Activated naive CD4-positive, alpha-beta T cell treated with anti-CD3 and anti-CD28 coated beads, Interleukin-2, amount 10 ng/mL, durations not matched to agents 7 days and 5 days (primary cell): ENCODE data around the gene EVPLL.
A peak's percentile ranks its signal among the peaks of the same experiment; 100 is the strongest.
"Not testable (repeated sequence)": the region's sequence is repeated elsewhere in the genome, so short reads cannot be mapped to it uniquely, and the experiment has no call there.

Source experiments
- CTCF ChIA-PET: fragments of 350-600 bp; sonication (Branson Sonifier 250); formaldehyde crosslinking; loops from one replicate; lab custom pipeline; 2021; ENCODE audit warnings: antibody characterized with exemption; lab: Charles Lee
- DNase-seq: peaks from one replicate; pipeline ENCODE4 v3.0.0-alpha.2; 2020
- H3K27ac Mint-ChIP-seq: one replicate; pipeline ENCODE4 v1.8.0; 2021; ENCODE audit warnings: mild to moderate bottlenecking, moderate library complexity, mixed read lengths
- H3K27me3 Mint-ChIP-seq: one replicate; pipeline ENCODE4 v1.8.0; 2021; ENCODE audit warnings: mild to moderate bottlenecking, mixed read lengths
- H3K36me3 Mint-ChIP-seq: one replicate; pipeline ENCODE4 v1.8.0; 2021; ENCODE audit warnings: mixed read lengths
- H3K4me1 Mint-ChIP-seq: one replicate; pipeline ENCODE4 v1.8.0; 2021; ENCODE audit warnings: mixed read lengths
- H3K4me3 Mint-ChIP-seq: one replicate; pipeline ENCODE4 v1.8.0; 2021; ENCODE audit warnings: mild to moderate bottlenecking, moderate library complexity, mixed read lengths
- H3K9me3 Mint-ChIP-seq: one replicate; pipeline ENCODE4 v1.8.0; 2021; ENCODE audit warnings: mixed read lengths

Gene EVPLL

GRCh38 chr17:18377437-18378204 lies at the start of gene EVPLL:
Gene EVPLL (plus strand): TSS chr17:18377778. CDS start chr17:18380938, 3,160 bp downstream.
- Mint-ChIP-seq H3K36me3 (no peaks in the 10 kb centered on the region), H3K27ac (no peak within 1 kb of the TSS), H3K4me1 (peaks cover 7% of the 10 kb centered on the region)

DNA sequence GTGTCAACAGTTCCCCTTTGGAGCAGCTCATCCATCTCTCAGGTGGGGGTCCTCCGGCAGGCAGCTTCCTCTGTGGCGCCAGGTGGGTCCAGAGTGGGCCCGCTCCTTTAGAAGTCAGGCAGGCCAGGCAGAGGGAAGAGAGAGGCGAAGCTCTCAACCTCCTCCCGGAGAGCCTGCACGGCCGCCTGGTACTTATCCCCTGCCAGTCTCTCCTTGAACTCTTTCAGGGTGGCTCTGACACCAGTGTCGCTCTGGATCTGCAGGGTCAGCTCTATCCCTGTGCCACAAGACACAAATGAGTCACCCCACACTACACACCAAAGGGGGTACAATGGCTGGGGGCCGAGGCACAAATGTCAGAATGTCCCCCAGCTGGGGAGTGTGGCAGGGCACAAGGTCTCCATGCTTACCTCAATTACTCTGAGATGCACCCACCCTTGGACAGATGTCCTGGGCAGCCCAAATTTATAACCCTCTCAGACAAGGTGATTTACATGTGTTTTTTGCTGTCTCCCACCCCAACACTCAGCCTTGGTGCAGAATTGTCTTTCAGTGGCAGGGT lies 48.9 kb upstream of the EVPLL start:
- Mint-ChIP-seq H3K4me1 (peaks cover 9% of the 10 kb centered on the region), H3K36me3 (peaks cover 37% of the 10 kb centered on the region), H3K27me3 (no peaks in the 10 kb centered on the region), H3K27ac (no peak overlapping the region), H3K4me3 (no peak overlapping the region), H3K9me3 (no peaks in the 10 kb centered on the region)
- CTCF ChIA-PET = no interaction called here
- DNase-seq = no peak

More at GRCh38 chr17:18377437-18378204, at the start of gene EVPLL:
- no peak within 1 kb of the TSS for H3K4me3 Mint-ChIP-seq
- no peak for DNase-seq
- CTCF ChIA-PET = no interaction called here
- H3K9me3 Mint-ChIP-seq = no peaks in the 10 kb centered on the region
- H3K27me3 Mint-ChIP-seq = peaks cover 46% of the 10 kb centered on the region

GRCh38 chr17:18331879-18332278 lies 45.7 kb upstream of the EVPLL start:
- Mint-ChIP-seq H3K27me3 (no peaks in the 10 kb centered on the region), H3K27ac (peak overlapping the region; percentile 35), H3K4me1 (peaks cover 9% of the 10 kb centered on the region), H3K4me3 (no peak overlapping the region), H3K36me3 (peaks cover 26% of the 10 kb centered on the region), H3K9me3 (no peaks in the 10 kb centered on the region)
- DNase-seq = no peak
- CTCF ChIA-PET = interaction anchor here (1.0 kb wide), 1 partner anchor 26 kb away, joined by 3 read pairs; no protein-coding TSS in a partner anchor

DNA sequence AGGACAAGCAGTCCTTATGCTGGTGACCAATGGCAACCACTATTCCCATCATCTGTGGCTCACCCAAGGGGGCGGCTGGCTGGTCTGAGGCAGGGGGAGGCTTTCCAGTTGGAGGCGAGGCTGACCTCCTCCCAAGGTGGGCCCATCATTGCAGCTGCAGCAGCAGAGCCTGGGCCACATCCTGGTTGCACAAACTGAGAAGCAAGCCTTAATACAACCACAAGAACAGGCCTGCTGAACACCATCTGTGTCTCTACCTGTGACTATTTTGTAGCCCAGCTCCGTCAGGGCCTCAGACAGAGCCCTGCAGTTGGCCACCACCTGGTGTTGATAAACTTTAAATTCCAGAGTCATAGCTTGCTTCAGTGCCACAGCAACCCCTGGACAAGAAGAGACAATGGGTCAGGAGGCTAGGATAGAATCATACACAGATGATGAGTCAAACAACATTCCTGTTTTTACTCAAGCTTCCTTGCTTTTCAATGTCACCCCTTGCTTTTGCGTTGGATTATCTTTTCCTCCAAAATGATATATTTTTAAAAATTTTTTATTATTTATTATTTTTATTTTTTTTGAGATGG lies 44.6 kb upstream of the EVPLL start:
- CTCF ChIA-PET = interaction anchor here (1.0 kb wide), 1 partner anchor 25 kb away, joined by 3 read pairs; no protein-coding TSS in a partner anchor
- peaks cover 9% of the 10 kb centered on the region for H3K4me1 Mint-ChIP-seq
- no peak overlapping the region for H3K4me3 Mint-ChIP-seq
- H3K27ac Mint-ChIP-seq = peak overlapping the region; percentile 45
- DNase-seq = no peak
- no peaks in the 10 kb centered on the region for H3K27me3 Mint-ChIP-seq
- H3K36me3 Mint-ChIP-seq = peaks cover 30% of the 10 kb centered on the region
- H3K9me3 Mint-ChIP-seq = no peaks in the 10 kb centered on the region

DNA sequence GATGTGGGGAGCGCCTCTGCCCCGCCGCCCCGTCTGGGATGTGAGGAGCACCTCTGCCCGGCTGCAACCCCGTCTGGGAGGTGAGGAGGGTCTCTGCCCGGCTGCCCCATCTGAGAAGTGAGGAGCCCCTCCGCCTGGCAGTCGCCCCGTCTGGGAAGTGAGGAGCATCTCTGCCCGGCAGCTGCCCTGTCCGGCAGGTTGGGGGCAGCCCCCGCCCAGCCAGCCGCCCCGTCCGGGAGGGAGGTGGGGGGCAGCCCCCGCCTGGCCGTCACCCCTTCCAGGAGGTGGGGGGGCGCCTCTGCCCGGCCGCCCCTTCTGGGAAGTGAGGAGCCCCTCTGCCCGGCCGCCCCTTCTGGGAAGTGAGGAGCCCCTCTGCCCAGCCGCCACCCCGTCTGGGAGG lies 39.4 kb upstream of the EVPLL start:
- H3K27me3 Mint-ChIP-seq, DNase-seq, H3K9me3 Mint-ChIP-seq, H3K4me3 Mint-ChIP-seq, H3K27ac Mint-ChIP-seq, CTCF ChIA-PET, H3K4me1 Mint-ChIP-seq: not testable (repeated sequence)
- H3K36me3 Mint-ChIP-seq = peaks cover 38% of the 10 kb centered on the region

DNA sequence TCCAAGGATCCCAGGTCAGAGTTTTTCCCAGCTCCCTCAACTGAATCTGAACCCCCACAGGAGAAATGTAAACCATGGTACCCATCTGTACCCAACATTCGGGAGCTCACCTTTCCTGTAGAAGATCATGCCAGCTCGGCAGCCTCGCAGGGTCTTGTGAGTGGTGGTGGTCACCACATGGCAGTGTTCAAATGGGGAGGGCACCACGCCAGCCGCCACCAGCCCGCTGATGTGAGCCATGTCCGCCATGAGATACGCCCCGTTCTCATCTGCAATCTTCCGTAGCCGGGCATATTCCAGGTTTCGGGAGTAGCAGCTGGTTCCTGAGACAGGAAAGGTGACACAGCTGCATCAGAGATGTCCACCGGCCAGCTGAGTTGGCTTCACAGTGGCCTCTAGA lies 37.6 kb upstream of the EVPLL start:
- no peak overlapping the region for H3K4me3 Mint-ChIP-seq
- CTCF ChIA-PET = no interaction called here
- no peaks in the 10 kb centered on the region for H3K27me3 Mint-ChIP-seq
- no peak overlapping the region for H3K27ac Mint-ChIP-seq
- no peak for DNase-seq
- H3K9me3 Mint-ChIP-seq = no peaks in the 10 kb centered on the region
- H3K4me1 Mint-ChIP-seq = peaks cover 4% of the 10 kb centered on the region
- H3K36me3 Mint-ChIP-seq = peaks cover 45% of the 10 kb centered on the region

- H3K27ac Mint-ChIP-seq = no peak overlapping the region
Observed at GRCh38 chr17:18344021-18344420, 33.6 kb upstream of the EVPLL start.

GRCh38 chr17:18353541-18353940 lies 24.0 kb upstream of the EVPLL start:
- no peak overlapping the region for H3K4me3 Mint-ChIP-seq

More at GRCh38 chr17:18344021-18344420, 33.6 kb upstream of the EVPLL start:
- Mint-ChIP-seq H3K9me3 (no peaks in the 10 kb centered on the region), H3K4me1 (peaks cover 4% of the 10 kb centered on the region), H3K36me3 (peaks cover 50% of the 10 kb centered on the region), H3K4me3 (no peak overlapping the region), H3K27me3 (no peaks in the 10 kb centered on the region)
- DNase-seq = no peak
- CTCF ChIA-PET = no interaction called here

DNA sequence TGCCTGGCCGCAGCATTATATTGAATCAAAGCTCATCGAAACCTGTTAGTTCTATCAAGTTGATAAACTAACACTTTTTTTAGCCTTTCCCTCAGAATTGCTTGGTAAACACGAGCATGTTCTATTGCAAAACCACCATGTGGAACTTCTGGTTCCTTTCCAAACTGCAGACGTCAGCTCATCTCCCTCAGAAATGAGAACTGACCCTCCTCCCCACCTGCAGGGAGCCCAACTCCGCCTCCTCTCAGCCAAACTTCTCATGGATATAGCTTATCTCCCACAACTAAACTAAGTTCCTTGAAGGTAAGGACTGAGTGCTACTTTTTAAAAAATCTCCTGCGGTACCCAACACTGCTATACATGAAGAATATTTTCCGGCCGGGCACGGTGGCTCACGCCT lies 21.0 kb upstream of the EVPLL start:
- Mint-ChIP-seq H3K27ac (no peak overlapping the region), H3K27me3 (no peaks in the 10 kb centered on the region), H3K4me3 (no peak overlapping the region), H3K4me1 (peaks cover 8% of the 10 kb centered on the region), H3K36me3 (peaks cover 20% of the 10 kb centered on the region), H3K9me3 (no peaks in the 10 kb centered on the region)
- no peak for DNase-seq
- CTCF ChIA-PET = no interaction called here

More at GRCh38 chr17:18353541-18353940, 24.0 kb upstream of the EVPLL start:
- CTCF ChIA-PET = no interaction called here
- DNase-seq = no peak
- no peaks in the 10 kb centered on the region for H3K9me3 Mint-ChIP-seq
- no peak overlapping the region for H3K27ac Mint-ChIP-seq
- no peaks in the 10 kb centered on the region for H3K4me1 Mint-ChIP-seq
- peaks cover 20% of the 10 kb centered on the region for H3K36me3 Mint-ChIP-seq
- H3K27me3 Mint-ChIP-seq = no peaks in the 10 kb centered on the region

GRCh38 chr17:18360518-18360917 lies 17.1 kb upstream of the EVPLL start:
- Mint-ChIP-seq H3K27ac (no peak overlapping the region), H3K4me1 (peaks cover 27% of the 10 kb centered on the region), H3K4me3 (no peak overlapping the region), H3K9me3 (no peaks in the 10 kb centered on the region), H3K36me3 (peaks cover 10% of the 10 kb centered on the region), H3K27me3 (no peaks in the 10 kb centered on the region)
- CTCF ChIA-PET = interaction anchor here (0.7 kb wide), 1 partner anchor 10 kb away, joined by 3 read pairs; no protein-coding TSS in a partner anchor
- DNase-seq = no peak

DNA sequence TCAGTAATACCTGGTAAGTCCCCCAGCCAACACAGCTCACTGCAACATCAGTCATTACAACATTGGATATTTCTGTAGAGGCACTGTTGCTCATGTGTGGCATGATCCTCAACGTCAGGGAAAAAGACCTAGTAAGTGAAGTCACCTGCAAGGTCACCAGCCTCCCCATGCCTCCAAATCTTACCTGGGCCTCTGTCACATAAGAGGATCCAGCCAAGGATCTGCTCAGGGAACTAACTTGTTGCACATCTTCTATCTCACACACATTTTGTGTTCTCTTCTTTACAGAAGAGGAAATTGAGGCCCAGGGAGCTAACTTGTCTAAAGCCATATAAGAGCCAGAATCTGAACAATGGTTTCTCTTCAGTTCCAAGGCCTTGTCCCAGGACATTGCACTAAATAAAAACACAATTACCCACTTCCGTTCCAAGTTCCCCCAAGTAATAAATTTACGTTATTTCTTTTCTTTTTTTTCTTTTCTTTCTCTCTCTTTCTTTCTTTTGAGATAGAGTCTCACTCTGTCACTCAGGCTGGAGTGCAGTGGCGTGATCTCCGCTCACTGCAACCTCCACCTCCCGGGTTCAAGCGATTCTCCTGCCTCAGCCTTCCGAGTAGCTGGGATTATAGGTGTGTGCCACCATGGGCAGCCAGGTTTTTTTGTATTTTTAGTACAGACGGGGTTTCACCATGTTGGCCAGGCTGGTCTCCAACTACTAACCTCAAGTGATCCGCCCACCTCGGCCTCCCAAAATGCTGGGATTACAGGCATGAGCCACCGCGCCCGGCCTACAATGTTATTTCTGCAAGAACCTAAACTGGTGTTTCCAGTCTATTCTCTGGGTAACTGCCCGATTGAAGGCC lies 15.5 kb upstream of the EVPLL start:
- no peaks in the 10 kb centered on the region for H3K9me3 Mint-ChIP-seq
- peaks cover 27% of the 10 kb centered on the region for H3K4me1 Mint-ChIP-seq
- CTCF ChIA-PET = interaction anchor here (1.1 to 1.2 kb wide), 2 partner anchors 42 to 176 kb away, joined by 3 to 4 read pairs; no protein-coding TSS in a partner anchor
- H3K36me3 Mint-ChIP-seq = peaks cover 5% of the 10 kb centered on the region
- no peaks in the 10 kb centered on the region for H3K27me3 Mint-ChIP-seq
- no peak for DNase-seq
- peak overlapping the region; percentile 94 for H3K4me3 Mint-ChIP-seq
- peak overlapping the region; percentile 83 for H3K27ac Mint-ChIP-seq

DNA sequence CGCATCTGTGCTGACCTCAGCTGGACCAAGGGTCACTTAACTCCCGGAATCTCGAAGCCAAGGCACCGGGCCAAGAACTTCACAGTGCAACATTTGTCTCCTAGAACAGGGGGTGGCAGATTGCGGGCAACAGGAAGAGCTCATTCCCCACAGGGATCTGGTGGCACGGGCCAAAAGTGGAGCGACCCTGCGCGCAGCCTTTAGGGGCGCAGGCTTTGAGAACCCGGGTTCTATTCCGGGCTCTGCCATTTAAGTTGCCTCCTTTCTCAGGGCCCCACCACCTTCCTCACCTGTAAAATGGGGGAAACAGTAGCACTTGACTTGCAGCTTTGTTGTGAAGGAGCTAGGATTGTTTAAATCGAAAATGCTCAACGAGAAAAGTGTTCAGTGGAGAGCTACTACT lies 14.9 kb upstream of the EVPLL start:
- Mint-ChIP-seq H3K9me3 (no peaks in the 10 kb centered on the region), H3K27me3 (peaks cover 4% of the 10 kb centered on the region), H3K27ac (peak overlapping the region; percentile 83), H3K4me1 (peaks cover 27% of the 10 kb centered on the region), H3K36me3 (peaks cover 5% of the 10 kb centered on the region), H3K4me3 (peak overlapping the region; percentile 94)
- CTCF ChIA-PET = interaction anchor here (1.1 to 1.2 kb wide), 2 partner anchors 43 to 177 kb away, joined by 3 to 4 read pairs; no protein-coding TSS in a partner anchor
- DNase-seq = peak; percentile 30

DNA sequence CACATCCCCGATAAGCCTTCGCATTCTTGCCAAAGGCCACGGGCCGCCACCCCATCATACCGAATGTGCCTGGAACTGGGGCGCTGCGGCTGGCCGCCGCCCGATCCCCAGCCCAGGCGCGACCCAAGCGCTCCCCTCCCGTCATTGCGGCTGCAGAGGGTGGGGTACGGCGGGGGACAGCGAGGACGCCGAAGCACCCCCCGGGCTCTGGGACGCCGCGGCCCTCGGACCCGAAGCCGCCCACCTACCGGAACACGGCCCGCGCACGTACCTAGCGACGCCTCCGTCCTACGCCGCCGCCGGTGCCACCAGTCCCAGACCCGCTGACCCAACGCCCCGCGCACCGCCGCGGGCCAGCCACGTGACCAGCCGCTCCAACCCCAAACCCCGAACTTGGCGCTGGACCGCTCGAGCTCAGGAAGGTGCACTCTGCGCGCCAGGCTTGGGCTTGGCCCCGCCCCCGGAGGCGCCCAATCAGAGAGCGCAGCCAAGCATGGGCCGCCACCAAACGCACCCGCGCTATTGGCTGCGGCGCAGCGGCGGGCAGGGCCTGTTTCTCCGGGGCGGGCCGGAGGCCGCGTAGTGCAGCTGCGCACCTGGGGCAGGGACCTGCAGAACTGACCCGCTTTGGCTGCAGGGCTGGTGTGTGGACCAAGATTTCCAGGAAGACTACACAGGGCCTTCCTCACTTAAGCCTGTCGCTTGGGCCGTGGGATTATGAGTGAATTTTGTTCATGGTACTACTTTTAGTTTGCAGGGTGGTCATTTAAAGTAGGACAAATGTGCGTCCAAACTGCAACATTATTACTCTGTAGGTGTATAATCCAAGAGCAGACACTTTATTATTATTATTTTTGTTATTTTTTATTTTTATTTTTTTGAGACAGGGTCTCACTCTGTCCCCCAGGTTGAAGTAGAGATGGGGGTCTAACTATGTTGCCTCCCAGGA lies 14.2 kb upstream of the EVPLL start, which contains the start of gene SHMT1:
Gene SHMT1, minus strand, starts transcription at position 450 of the 949 bp plus-strand sequence. CDS start 7,569 bp downstream, outside the sequence.
- Mint-ChIP-seq H3K4me1 (peaks cover 27% of the 10 kb centered on the region), H3K9me3 (no peaks in the 10 kb centered on the region), H3K27ac (peak within 1 kb of the TSS; percentile 88), H3K36me3 (peaks cover 5% of the 10 kb centered on the region), H3K27me3 (peaks cover 11% of the 10 kb centered on the region), H3K4me3 (peak within 1 kb of the TSS; percentile 94)
- peak; percentile 95 for DNase-seq
- CTCF ChIA-PET = interaction anchor here (1.1 kb wide), 1 partner anchor 177 kb away, joined by 3 read pairs; no protein-coding TSS in a partner anchor
